Limb (tissue), 2 donors: Measurements from ENCODE around the gene TSPO2.

Experiments used
- DNase-seq, 2 donors: peaks; one replicate each; pipeline ENCODE4 v3.0.0-alpha.2; 2016; ENCODE audit errors: extremely low spot score in 2 of 2

TSPO2 gene

GRCh38 chr6:41027241-41027640 is 15.0 kb upstream of the TSPO2 start:
- no peak for DNase-seq

DNA sequence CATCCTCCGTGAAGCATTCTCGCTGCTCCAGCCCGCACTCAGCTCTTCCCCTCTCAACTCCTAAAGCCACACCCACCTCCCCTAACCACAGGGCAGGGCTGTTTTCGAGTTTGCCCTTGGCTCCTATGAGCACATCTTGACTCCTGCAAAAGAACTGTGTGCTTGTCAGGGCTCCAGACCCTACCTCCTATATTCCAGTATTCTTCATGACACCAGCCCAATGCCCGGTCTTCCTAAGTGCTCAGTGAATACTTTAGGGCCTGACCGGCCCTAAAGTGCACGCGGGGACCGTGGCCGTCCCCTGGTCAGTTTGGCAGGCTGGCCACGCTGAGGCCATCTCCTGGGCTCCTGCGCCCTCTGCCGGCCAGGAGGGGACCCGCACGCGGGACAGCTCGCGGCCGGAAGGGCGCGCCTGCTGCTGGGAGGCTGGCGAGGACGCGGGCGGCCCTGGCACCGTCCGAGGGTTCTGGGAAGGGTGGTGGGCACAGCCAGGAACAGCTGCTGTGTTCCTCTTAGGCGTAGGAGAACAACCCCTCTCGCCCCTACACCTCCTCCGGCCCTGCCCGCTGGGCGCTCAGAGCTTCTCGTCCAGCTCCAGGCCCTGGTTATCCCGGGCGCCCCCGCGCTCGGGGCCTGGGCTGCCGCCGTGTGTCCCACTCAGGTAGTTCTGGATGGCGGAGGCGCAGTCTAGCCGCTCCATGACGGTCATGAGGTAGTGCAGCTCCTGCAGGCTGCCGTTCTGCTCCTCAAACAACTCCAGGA is 14.3 kb upstream of the TSPO2 start:
- peak; percentile 81 to 91 for DNase-seq

GRCh38 chr6:41028561-41029412 is 13.5 kb upstream of the TSPO2 start:
- DNase-seq, result no peak

GRCh38 chr6:41032830-41033229 is 9.4 kb upstream of the TSPO2 start:
- no peak for DNase-seq

GRCh38 chr6:41033776-41034175 is 8.5 kb upstream of the TSPO2 start:
- DNase-seq, result no peak

DNA sequence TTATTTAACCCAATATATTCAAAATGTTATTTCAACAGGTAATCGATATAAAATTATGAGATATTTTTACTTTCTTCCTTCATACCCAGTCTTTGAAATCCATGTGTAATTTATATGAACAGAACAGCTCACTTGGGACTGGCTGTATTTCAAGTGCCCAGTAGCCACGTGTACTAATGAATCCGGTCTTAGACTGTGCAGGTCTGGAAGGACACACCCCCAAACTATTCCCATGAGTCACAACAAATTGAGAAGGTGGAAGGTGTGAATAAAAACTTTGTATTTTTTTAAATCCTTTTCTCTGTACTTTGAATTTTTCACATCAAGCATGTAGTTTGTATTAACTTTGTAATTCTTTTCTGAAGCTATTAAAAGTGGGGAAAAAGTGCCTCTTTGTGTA is 6.1 kb upstream of the TSPO2 start:
- DNase-seq, result no peak

DNA sequence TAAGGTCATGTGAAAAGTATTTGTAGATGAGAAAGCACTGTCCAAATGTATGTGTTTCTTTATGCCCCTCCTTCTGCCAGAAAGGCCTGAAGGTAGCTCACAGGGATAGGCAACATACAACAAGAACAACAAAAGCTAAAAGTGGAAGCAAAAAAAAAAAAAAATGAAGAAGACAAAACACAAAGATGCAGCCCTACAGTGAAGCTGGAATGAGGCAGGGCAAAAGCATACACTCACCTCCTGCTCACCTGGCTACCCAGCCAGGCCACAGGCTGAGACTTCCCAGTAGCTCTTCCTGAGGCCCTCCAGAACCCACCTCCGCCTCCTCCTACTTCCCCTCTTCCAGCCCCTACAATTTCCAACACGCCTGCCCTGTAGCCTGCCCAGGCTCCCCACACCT is 5.7 kb upstream of the TSPO2 start:
- no peak for DNase-seq

GRCh38 chr6:41037107-41037900 is 5.0 kb upstream of the TSPO2 start:
- no peak for DNase-seq

GRCh38 chr6:41038205-41038604 is 4.1 kb upstream of the TSPO2 start:
- DNase-seq, result no peak

DNA sequence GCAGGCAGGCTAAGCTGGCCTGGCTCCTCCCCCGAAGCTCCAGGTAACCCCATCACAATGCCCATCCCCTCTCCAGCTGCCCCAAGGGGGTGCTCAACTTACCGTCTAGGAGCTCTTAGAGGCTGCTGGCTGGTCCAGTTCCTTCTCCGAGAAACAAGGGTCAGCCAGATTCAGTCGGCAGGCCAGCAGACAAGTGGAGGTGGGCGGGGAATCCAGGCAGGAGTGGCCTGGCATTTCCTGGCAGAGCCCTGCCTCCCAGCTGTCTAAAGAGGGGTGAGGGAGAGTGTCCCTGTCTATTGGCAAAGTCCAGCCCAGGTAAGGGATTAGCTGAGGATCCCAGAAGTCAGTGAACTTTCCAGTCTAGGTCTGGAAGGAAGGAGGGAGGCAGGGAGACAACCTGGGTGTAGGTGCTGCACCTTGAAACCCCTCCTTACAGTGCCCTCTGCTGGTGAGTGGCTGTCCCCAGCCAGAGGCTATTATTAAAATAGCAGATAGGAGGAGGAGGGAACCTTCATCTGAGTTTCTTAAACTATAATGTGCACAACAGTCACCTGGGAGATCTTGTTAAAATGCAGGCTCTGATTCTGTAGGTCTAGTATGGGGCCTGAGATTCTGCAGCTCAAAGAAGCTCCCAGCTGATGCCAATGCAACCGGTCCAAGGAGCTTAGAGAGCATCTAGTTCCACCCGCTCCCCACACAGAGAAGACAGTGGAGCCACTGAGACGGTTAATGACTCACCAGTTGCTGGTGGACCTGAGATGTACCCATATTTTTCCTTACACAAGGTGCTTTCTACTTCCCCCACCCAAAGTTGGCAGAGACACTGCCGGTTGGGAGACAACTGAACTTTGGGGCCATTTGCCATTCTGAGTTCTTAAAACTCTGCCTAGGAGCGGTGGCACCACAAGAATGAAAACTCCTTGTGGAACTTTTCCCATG is 2.9 kb upstream of the TSPO2 start, which contains the start of gene UNC5CL:
TSS of gene UNC5CL (minus strand) at position 162 of the 939 bp plus-strand sequence. CDS start 4,147 bp downstream, outside the sequence.
- no peak for DNase-seq

DNA sequence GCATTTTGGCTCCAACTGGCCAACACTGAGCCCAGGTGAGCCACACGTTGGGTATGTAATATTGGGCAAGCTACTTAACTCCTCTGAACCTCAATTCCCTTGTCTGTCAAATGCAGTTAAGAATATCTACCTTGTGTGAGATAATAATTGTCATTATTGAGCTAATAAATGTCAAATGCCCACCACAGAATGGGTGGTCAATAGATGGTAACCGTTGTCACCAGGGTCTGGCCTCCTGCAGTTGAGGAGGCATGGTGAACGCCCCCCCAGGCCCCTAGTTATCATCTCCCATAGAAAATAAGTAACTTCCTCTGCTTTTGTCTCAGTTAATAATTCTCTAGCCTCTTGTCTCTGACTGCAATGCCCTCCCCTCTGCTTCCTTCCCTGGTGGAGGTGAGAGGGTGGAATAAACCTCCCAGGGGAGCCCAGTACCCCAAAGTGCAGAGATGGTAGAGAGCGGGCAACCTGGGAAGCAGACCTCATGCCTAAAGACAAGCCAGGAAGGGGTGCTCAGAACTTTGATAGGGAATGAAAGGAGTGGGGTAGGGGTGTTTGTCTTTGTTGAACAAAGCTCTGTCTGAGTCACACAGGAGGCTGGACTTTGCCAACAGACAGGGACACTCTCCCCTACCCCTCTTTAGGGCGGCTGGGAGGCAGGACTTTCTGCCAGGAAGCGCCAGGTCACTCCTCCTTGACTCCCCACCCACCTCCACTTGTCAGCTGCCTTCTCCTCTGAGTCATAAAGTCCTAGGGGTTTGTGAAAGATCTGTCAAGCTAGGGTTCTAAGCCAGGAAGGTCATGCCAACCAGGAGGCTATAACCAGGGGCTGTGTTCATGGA is 1.9 kb upstream of the TSPO2 start:
- DNase-seq, result no peak

GRCh38 chr6:41040940-41041536 is 1.2 kb upstream of the TSPO2 start:
- no peak for DNase-seq

- no peak for DNase-seq
Observed at GRCh38 chr6:41043151-41043550, 884 bp downstream of the TSPO2 start.

DNA sequence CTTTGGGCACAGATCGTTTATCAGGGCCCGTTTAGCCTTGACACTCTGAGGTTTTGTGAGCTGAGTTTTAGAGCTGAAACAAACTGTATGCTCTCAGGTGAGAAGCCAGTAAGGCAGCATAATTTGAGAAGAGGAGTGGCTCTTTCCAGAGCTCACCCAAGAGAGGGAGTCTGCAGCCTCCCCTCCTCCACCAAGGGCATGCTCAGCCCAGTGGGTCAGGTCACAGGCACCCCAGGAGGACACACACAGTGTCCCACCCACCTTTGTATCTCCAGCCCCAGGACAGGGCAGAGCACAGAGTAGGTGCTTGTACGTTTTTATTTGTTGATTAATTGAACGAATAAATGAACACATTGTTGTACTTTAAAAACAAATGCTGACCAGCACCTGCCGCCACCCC is 3.4 kb downstream of the TSPO2 start:
- DNase-seq, result no peak

GRCh38 chr6:41046084-41046483 is 3.8 kb downstream of the TSPO2 start:
- DNase-seq, result no peak

DNA sequence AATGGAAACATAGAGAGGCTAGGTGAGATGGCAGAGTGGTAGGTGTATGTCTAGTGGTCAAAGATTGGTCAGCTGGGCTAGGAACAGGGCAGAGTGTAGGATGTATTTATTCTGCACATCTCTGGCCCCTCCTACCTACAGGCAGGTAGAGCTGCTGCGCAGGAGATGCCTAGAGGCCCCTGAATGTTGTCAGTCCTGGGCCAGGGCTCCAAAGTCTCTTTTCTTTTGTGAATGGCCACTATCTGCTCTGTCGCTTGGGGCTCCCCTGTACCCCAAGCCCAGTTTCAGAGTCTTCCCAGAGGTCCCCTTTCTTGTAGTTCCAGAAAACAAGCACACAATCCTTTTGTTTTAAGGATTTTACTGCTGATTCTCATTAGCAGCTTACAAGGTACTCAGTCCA is 5.0 kb downstream of the TSPO2 start:
- no peak for DNase-seq

GRCh38 chr6:41047745-41048732 is 5.8 kb downstream of the TSPO2 start:
- DNase-seq, result peak; percentile 11 to 50

DNA sequence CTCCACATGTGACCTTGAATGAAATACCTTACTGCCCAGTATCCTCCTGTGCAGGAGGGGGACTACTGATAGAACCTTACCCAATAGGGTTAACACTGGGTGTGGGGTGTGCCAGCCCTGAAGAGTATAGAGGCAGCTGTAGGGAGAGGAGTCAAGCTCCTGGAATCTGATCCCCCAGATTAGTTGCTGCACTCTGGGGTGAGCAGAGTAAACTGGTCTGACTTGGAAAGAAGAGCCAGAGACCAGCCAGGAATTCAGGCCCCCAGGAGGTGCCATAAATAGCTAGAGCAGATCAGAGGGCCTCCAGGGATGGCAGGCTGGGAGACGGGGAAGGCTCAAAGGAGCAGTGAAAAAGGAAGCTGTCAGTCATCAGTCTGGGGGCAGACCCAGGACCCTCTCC is 7.3 kb downstream of the TSPO2 start:
- DNase-seq, result no peak
